ENCODE measurements around the gene PRUNE2. TPM values are rescaled to one million over a fixed set of nuclear protein-coding genes. Genes with fewer than 3 reads are reported as not detected.
"Not testable (repeated sequence)": the region's sequence is repeated elsewhere in the genome, so short reads cannot be mapped to it uniquely, and the experiment has no call there.

The PRUNE2 gene
- total RNA-seq, 4 donors from 2014 or later: 3.7 to 7.8 (median 4.9) TPM

GRCh38 chr9:76594764-76595424 is 311.0 kb downstream of the PRUNE2 start:
- no peak for DNase-seq
- 62 to 67% methylated on average over 4 of the region's 4 CpGs for WGBS, 2 donors
- Histone ChIP-seq H3K36me3 (no peaks in the 10 kb centered on the region), H3K4me3 (replicated peaks in 1 of 3) (no peak overlapping the region), H3K27ac (no peak overlapping the region), H3K9me3 (no peaks in the 10 kb centered on the region), H3K27me3 (no peaks in the 10 kb centered on the region), H3K4me1 (peaks cover 0 to 13% of the 10 kb centered on the region in 2 donors)
- TF ChIP-seq, protein P1, sequence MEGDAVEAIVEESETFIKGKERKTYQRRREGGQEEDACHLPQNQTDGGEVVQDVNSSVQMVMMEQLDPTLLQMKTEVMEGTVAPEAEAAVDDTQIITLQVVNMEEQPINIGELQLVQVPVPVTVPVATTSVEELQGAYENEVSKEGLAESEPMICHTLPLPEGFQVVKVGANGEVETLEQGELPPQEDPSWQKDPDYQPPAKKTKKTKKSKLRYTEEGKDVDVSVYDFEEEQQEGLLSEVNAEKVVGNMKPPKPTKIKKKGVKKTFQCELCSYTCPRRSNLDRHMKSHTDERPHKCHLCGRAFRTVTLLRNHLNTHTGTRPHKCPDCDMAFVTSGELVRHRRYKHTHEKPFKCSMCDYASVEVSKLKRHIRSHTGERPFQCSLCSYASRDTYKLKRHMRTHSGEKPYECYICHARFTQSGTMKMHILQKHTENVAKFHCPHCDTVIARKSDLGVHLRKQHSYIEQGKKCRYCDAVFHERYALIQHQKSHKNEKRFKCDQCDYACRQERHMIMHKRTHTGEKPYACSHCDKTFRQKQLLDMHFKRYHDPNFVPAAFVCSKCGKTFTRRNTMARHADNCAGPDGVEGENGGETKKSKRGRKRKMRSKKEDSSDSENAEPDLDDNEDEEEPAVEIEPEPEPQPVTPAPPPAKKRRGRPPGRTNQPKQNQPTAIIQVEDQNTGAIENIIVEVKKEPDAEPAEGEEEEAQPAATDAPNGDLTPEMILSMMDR (IDR thresholded peaks at IDR 0.05): no peak
- no peak for TF ChIP-seq POLR2A (IDR thresholded peaks at IDR 0.05)
- intact Hi-C loops (cut with DNase I): no loop called here

DNA sequence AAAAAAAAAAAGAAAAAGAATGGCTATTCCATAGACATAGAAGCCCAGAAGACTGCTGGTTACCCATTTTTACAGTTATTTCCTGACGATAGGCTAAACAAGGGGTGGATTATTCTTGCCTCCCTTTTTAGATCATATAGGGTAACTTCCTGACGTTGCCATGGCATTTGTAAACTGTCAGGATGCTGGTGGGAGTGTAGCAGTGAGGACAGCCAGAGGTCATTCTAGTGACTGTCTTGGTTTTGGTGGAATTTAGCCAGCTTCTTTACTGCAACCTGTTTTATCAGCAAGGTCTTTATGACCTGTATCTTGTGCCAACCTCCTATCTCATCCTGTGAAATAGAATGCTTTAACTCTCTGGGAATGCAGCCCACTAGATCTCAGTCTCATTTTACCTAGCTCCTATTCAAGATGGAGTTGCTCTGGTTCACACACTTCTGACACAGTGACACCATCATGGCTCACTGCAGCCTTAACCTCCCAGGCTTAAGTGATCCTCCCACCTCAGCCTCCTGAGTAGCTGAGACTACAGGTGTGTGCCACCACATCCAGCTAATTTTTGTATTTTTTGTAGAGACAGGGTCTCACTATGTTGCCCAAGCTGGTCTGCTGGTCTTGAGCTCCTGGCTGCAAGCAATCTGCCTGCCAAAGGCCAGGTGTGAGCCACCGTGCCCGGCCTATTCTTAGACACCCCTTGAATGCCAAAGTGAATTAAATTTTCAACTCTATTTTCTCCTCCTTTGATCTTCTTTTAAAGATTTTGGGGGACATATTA is 311.8 kb downstream of the PRUNE2 start:
- H3K4me1 ChIP-seq; H3K36me3 ChIP-seq; DNase-seq; H3K4me3 ChIP-seq (replicated peaks in 1 of 3); H3K27ac ChIP-seq; H3K9me3 ChIP-seq; H3K27me3 ChIP-seq; intact Hi-C loops (cut with DNase I): not testable (repeated sequence)
- WGBS, 2 donors: 61 to 76% methylated on average over 4 of the region's 4 CpGs

GRCh38 chr9:76592974-76593347 is 313.0 kb downstream of the PRUNE2 start:
- intact Hi-C loops (cut with DNase I): no loop called here
- no peak overlapping the region for H3K27ac ChIP-seq
- 43 to 44% methylated on average over 2 of the region's 2 CpGs for WGBS, 2 donors

GRCh38 chr9:76592091-76592973 is 313.6 kb downstream of the PRUNE2 start:
- no peak for TF ChIP-seq POLR2A (IDR thresholded peaks at IDR 0.05)
- TF ChIP-seq, protein P1 (IDR thresholded peaks at IDR 0.05): no peak
- peaks cover 0 to 10% of the 10 kb centered on the region in 2 donors for H3K4me1 ChIP-seq
- no peaks in the 10 kb centered on the region for H3K36me3 ChIP-seq
- intact Hi-C loops (cut with DNase I): no loop called here
- H3K9me3 ChIP-seq: no peaks in the 10 kb centered on the region
- no peaks in the 10 kb centered on the region for H3K27me3 ChIP-seq
- no peak overlapping the region for H3K27ac ChIP-seq
- WGBS, 2 donors: 63 to 66% methylated on average over 6 of the region's 6 CpGs
- no peak for DNase-seq
- H3K4me3 ChIP-seq (replicated peaks in 1 of 3): no peak overlapping the region

More at GRCh38 chr9:76592974-76593347, 313.0 kb downstream of the PRUNE2 start:
- DNase-seq: no peak
- no peaks in the 10 kb centered on the region for H3K27me3 ChIP-seq
- H3K4me3 ChIP-seq (replicated peaks in 1 of 3): no peak overlapping the region
- TF ChIP-seq, protein P1 (IDR thresholded peaks at IDR 0.05): no peak
- no peak for TF ChIP-seq POLR2A (IDR thresholded peaks at IDR 0.05)
- H3K4me1 ChIP-seq: peaks cover 0 to 10% of the 10 kb centered on the region in 2 donors
- no peaks in the 10 kb centered on the region for H3K9me3 ChIP-seq
- H3K36me3 ChIP-seq: no peaks in the 10 kb centered on the region

- 78 to 86% methylated on average over 4 of the region's 4 CpGs for WGBS, 2 donors
- no peak for TF ChIP-seq POLR2A (IDR thresholded peaks at IDR 0.05)
- TF ChIP-seq, protein P1 (IDR thresholded peaks at IDR 0.05): no peak
- Histone ChIP-seq H3K4me1 (peaks cover 0 to 19% of the 10 kb centered on the region in 2 donors), H3K4me3 (replicated peaks in 1 of 3) (no peak overlapping the region), H3K27ac (no peak overlapping the region), H3K36me3 (no peaks in the 10 kb centered on the region), H3K27me3 (no peaks in the 10 kb centered on the region), H3K9me3 (no peaks in the 10 kb centered on the region)
- no peak for DNase-seq
- intact Hi-C loops (cut with DNase I): no loop called here
Observed at GRCh38 chr9:76591256-76591950, 314.5 kb downstream of the PRUNE2 start.
